ENCODE results near the gene SYTL5.

SYTL5 gene

DNA sequence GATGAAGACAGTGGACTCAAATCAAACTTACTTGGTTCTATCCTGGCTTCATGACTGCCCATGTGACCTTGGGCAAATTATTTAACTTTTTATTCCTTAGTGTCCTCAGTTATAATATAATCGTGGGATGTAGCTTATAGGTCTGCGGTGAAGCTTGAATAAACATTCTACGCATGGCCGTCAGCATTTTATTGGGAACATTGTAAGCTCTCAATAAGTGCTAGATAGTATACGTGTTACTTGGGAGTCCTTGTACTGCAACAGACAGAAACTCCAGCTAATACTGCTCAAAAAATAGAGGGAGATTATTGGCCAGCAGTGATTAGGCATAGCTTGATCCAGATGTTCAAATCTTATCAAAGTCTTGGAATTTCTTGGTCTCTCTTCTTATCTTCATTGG is 104.8 kb downstream of the SYTL5 start:
- TF ChIP-seq, protein P1, sequence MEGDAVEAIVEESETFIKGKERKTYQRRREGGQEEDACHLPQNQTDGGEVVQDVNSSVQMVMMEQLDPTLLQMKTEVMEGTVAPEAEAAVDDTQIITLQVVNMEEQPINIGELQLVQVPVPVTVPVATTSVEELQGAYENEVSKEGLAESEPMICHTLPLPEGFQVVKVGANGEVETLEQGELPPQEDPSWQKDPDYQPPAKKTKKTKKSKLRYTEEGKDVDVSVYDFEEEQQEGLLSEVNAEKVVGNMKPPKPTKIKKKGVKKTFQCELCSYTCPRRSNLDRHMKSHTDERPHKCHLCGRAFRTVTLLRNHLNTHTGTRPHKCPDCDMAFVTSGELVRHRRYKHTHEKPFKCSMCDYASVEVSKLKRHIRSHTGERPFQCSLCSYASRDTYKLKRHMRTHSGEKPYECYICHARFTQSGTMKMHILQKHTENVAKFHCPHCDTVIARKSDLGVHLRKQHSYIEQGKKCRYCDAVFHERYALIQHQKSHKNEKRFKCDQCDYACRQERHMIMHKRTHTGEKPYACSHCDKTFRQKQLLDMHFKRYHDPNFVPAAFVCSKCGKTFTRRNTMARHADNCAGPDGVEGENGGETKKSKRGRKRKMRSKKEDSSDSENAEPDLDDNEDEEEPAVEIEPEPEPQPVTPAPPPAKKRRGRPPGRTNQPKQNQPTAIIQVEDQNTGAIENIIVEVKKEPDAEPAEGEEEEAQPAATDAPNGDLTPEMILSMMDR (IDR thresholded peaks at IDR 0.05; ENCODE audit: extremely low read depth, insufficient read depth, missing control alignments), result no peak
- in situ Hi-C loops (cut with MboI; ENCODE audit: low pct_unique_long_range_greater_than_20kb, low sequenced_read_pairs, unreplicated experiment), result no loop called here
- DNase-seq (ENCODE audit: low spot score), result no peak

DNA sequence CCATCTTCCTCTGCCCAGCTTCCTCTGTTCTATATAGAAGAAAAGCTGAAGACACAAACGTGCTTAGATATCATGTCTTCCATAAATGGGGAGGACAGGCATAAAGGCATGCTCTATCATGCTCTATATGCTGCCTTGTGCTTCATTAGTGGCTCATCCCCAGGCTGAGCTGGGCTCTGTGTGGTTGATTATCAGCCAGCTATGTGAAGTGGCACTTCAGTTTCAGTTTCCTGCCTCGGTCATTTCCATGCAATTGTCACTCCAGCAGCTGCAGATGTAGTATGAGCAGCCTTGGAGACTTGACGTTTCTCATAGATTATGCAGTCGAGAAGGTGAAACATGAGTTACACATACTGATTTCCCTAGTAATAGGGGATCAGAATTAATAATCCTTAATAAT is 106.2 kb downstream of the SYTL5 start:
- no peak for DNase-seq (ENCODE audit: low spot score)
- TF ChIP-seq, protein P1 (IDR thresholded peaks at IDR 0.05; ENCODE audit: extremely low read depth, insufficient read depth, missing control alignments), result no peak
- in situ Hi-C loops (cut with MboI; ENCODE audit: low pct_unique_long_range_greater_than_20kb, low sequenced_read_pairs, unreplicated experiment), result no loop called here

DNA sequence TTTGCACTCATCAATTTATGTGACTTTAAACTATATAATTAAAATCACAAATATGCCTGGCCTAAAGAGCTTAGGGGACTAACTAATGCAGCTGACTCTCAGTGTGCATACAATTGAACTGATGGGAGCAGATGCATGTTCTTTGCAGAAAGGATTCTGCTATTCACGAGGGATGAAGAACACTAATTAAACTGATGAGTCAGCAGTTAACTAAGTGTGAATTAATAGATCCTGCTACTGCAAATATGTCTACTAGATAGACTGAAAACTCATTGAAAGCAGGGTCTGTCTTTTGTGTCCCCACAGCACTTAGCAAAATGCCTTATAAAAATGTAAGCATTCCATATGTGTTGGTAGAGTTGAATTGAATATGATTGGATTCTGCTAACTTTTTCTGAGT is 110.4 kb downstream of the SYTL5 start:
- in situ Hi-C loops (cut with MboI; ENCODE audit: low pct_unique_long_range_greater_than_20kb, low sequenced_read_pairs, unreplicated experiment), result no loop called here

DNA sequence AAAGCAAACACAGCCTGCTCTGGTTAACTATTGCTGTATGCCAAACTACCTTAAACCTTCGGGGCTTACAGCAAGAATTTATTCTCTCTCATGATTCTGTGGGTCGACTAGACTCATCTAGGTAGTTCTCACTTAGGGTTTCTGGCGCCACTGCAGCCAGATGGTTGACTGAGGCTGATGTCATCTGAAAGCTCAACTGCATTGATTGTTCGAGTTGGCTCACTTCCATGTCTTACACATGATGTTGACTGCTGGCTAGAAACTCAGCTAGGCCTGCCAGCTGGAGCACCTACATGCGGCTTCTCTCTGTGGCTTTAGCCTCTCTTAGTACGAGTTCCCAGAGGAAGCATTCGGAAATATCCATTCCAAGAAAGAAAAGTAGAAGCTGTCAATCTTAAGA is 111.1 kb downstream of the SYTL5 start:
- TF ChIP-seq, protein P1 (IDR thresholded peaks at IDR 0.05; ENCODE audit: extremely low read depth, insufficient read depth, missing control alignments), result no peak
- in situ Hi-C loops (cut with MboI; ENCODE audit: low pct_unique_long_range_greater_than_20kb, low sequenced_read_pairs, unreplicated experiment), result no loop called here
- no peak for DNase-seq (ENCODE audit: low spot score)

More for the DNA sequence above, 110.4 kb downstream of the SYTL5 start:
- TF ChIP-seq, protein P1 (IDR thresholded peaks at IDR 0.05; ENCODE audit: extremely low read depth, insufficient read depth, missing control alignments), result no peak
- DNase-seq (ENCODE audit: low spot score), result no peak

DNA sequence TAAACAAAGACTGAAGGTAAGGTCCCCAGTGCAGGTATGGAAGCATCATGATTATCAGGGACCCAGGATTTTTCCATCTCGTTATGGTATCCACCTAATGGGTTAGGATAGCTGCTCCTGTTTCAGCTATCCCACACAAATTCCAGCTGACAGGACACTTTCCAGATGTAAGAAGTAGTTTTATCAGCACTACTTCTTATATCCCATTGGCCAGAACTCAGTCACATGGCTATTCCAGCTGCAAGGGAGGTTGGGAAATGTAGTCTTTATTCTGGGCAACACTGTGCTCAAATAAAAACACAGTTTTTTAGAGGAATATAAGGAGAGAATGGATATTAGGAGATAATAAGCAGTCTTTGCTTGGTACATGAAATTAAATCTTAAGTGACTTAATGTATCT is 117.6 kb downstream of the SYTL5 start:
- DNase-seq (ENCODE audit: low spot score), result no peak
- TF ChIP-seq, protein P1 (IDR thresholded peaks at IDR 0.05; ENCODE audit: extremely low read depth, insufficient read depth, missing control alignments), result no peak
- in situ Hi-C loops (cut with MboI; ENCODE audit: low pct_unique_long_range_greater_than_20kb, low sequenced_read_pairs, unreplicated experiment), result no loop called here

DNA sequence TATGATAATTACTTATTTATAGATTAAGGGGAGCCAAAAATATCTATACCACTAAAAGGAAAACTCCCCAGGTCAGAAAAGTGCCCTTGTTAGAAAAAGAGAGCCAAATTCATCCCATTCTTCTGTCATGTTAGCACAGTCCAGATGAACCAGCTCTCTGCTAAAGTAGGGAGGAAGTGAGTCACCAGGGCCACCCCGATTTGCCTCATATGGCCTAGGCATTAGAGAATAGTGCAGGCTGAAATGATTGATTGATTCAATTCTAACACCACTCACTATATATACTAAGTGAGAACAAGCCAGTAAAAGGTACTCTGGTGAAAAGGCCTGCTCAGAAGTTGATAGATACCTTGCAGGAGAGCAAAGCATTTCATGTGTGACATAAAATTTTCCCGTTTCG is 119.8 kb downstream of the SYTL5 start:
- in situ Hi-C loops (cut with MboI; ENCODE audit: low pct_unique_long_range_greater_than_20kb, low sequenced_read_pairs, unreplicated experiment), result no loop called here
- DNase-seq (ENCODE audit: low spot score), result no peak
- TF ChIP-seq, protein P1 (IDR thresholded peaks at IDR 0.05; ENCODE audit: extremely low read depth, insufficient read depth, missing control alignments), result no peak

DNA sequence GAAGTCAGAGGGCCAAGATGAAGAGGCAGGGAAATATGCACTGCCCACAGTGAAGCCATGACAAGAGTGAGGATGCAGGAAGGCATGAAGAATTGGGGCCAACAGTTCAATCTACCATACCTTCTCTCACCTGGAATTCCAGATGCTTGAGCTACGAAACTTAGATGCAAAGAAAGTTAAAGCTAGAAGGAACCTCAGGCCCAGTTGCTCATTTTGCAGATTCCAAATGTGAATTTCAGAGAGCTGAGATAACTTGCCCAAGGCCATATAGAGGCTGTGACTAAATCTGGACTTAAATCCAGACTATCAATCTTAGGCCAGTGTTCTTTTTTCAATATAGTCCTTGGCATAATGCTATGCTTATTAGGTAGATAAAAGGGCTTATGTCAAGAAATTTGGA is 121.6 kb downstream of the SYTL5 start:
- TF ChIP-seq, protein P1 (IDR thresholded peaks at IDR 0.05; ENCODE audit: extremely low read depth, insufficient read depth, missing control alignments), result no peak
- in situ Hi-C loops (cut with MboI; ENCODE audit: low pct_unique_long_range_greater_than_20kb, low sequenced_read_pairs, unreplicated experiment), result no loop called here
- no peak for DNase-seq (ENCODE audit: low spot score)
